Upper lobe of left lung (tissue), 6 donors: ENCODE results near the gene LEMD1. TPM values are rescaled to one million over a fixed set of nuclear protein-coding genes. Genes with fewer than 3 reads are reported as not detected.

Experiments
- ATAC-seq, 2 donors: fragments of 200-7000 bp; cut with Tn5 transposase; one replicate each; pipeline ENCODE4 v1.9.1; 2022; ENCODE audit warnings: mild to moderate bottlenecking in 2 of 2, moderate library complexity in 2 of 2; ENCODE audit not compliant: low FRiP score in 2 of 2
- DNase-seq, 2 donors: peaks; one replicate each; pipeline ENCODE4 v3.0.0-alpha.2; 2019 to 2020
- H3K27ac ChIP-seq, 4 donors: fragments of 200-600 bp; sonication (generic); one replicate each; pipeline ENCODE4 v1.5.1; 2016 to 2019
- H3K27me3 ChIP-seq, 4 donors: fragments of 200-600 bp; sonication (generic); one replicate each; pipeline ENCODE4 v1.5.1; 2017 to 2019
- H3K36me3 ChIP-seq, 4 donors: fragments of 200-600 bp; sonication (generic); one replicate each; pipeline ENCODE4 v1.5.1; 2016 to 2019
- H3K4me1 ChIP-seq, 4 donors: fragments of 200-600 bp; sonication (generic); one replicate each; pipeline ENCODE4 v1.5.1; 2018 to 2019
- H3K4me3 ChIP-seq, 4 donors: fragments of 200-600 bp; sonication (generic); one replicate each; pipeline ENCODE4 v1.5.1; 2017 to 2019; ENCODE audit warnings: mild to moderate bottlenecking in 2 of 4, moderate library complexity in 1 of 4
- H3K9me3 ChIP-seq, 4 donors: fragments of 200-600 bp; sonication (generic); one replicate each; pipeline ENCODE4 v1.5.1; 2018 to 2019
- EP300 ChIP-seq, 4 donors: sonication (generic); formaldehyde crosslinking; IDR thresholded peaks; one replicate each; pipeline ENCODE4 v1.5.1; 2017; ENCODE audit warnings: antibody characterized with exemption in 4 of 4, control low read depth in 2 of 4
- POLR2A ChIP-seq, 4 donors: fragments of 450-650 bp; IDR thresholded peaks; one replicate each; pipeline ENCODE4 v1.5.1; 2016 to 2017; ENCODE audit warnings: antibody characterized with exemption in 4 of 4, mild to moderate bottlenecking in 2 of 4
- POLR2AphosphoS5 ChIP-seq, 2 donors: sonication (generic); formaldehyde crosslinking; IDR thresholded peaks; one replicate each; pipeline ENCODE4 v1.5.1; 2017; ENCODE audit warnings: antibody characterized with exemption in 2 of 2
- WGBS, 2 donors: methylation state at CpG; one replicate each; pipeline ENCODE4 v1.1.5; 2017 to 2018; 5-methylcytosine and 5-hydroxymethylcytosine counted together
- total RNA-seq, 6 donors: library from RNA; depleted of rRNA in 4 of 6; stranded (reverse); fragments of >200 nt in 4 of 6; gene quantifications; one replicate each; pipeline versions ENCODE4 v1.1.0 to v1.2.1, GENCODE V29; 2016 to 2021
- TF ChIP-seq, protein P1 (sequence below), 6 experiments: fragments of 450-650 bp in 4 of 6; fragments of 200-600 bp in 2 of 6; sonication (generic) in 2 of 6; IDR thresholded peaks; one replicate each; pipeline ENCODE4 v1.5.1; 2016 to 2019; ENCODE audit warnings: antibody characterized with exemption in 6 of 6
- donor health status: DM: no; HTN: no; CAD: no; lungs with moderate emphysema.
- donor health status: DM: no; HTN: yes; CAD: no; lungs with severe emphysema.

LEMD1 gene
- total RNA-seq, 6 donors from 2014 or later: 1.1 to 14.7 (median 1.7) TPM; not detected in 2

- Histone ChIP-seq H3K9me3 (no peaks in the 10 kb centered on the region), H3K4me1 (peaks cover 16 to 30% (median 22%) of the 10 kb centered on the region in 4 donors), H3K36me3 (no peaks in the 10 kb centered on the region), H3K4me3 (no peak overlapping the region), H3K27ac (no peak overlapping the region), H3K27me3 (peaks cover 0 to 35% (median 20%) of the 10 kb centered on the region in 4 donors)
- 49 to 58% methylated on average over 6 of the region's 6 CpGs for WGBS, 2 donors
- peak in 1 of 2 donors; percentile 38 for ATAC-seq
- TF ChIP-seq EP300 (IDR thresholded peaks at IDR 0.05) (no peak), POLR2A (IDR thresholded peaks at IDR 0.05) (no peak), POLR2AphosphoS5 (IDR thresholded peaks at IDR 0.05) (no peak)
- TF ChIP-seq, protein P1, sequence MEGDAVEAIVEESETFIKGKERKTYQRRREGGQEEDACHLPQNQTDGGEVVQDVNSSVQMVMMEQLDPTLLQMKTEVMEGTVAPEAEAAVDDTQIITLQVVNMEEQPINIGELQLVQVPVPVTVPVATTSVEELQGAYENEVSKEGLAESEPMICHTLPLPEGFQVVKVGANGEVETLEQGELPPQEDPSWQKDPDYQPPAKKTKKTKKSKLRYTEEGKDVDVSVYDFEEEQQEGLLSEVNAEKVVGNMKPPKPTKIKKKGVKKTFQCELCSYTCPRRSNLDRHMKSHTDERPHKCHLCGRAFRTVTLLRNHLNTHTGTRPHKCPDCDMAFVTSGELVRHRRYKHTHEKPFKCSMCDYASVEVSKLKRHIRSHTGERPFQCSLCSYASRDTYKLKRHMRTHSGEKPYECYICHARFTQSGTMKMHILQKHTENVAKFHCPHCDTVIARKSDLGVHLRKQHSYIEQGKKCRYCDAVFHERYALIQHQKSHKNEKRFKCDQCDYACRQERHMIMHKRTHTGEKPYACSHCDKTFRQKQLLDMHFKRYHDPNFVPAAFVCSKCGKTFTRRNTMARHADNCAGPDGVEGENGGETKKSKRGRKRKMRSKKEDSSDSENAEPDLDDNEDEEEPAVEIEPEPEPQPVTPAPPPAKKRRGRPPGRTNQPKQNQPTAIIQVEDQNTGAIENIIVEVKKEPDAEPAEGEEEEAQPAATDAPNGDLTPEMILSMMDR (IDR thresholded peaks at IDR 0.05): no peak
- DNase-seq: no peak
Measured at GRCh38 chr1:205458777-205459566, 37.1 kb upstream of the LEMD1 start.

DNA sequence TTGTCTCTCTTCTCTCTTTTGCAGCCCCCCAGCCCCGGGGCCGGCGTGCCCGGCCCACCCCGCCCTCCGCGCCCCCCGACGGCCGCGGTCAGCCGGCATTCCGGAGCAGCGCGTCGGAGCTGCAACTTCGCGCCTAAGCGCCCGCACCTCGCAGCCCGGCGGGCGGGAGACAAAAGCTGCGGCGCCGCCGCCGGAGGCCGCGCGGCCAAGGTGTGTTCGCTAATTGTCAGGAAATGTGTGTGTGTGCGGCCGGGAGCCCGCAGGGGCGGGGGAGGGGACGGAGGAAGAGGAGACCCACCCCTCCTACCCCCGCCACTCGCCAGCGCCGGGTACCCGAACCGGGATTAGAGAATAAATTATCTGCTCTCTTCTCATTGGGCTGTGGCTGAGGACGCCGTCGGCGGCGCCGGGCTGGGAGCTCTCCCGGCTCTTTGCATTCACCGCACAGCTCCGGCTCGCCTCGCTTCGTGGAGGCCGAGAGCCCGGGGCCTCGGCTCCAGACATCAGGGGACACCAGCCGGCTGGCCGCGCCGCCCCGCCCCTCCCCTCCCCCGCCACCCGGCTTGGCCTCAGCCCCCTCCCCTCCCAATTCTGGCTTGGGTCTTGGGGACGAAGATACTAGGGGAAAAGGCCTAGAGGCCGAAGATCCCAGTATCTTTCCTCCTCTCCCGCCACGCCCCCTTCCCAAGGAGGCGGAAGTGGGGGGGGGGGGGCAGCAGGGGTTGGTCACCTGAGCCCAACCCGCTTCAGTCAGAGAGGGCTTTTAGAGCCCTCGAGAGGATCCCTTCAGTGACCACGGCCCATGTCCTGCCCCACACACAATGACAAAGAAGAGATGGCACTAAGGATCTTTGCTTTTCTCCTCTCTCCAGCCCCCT is 35.3 kb upstream of the LEMD1 start:
- Histone ChIP-seq H3K9me3 (no peaks in the 10 kb centered on the region), H3K27ac (no peak overlapping the region), H3K36me3 (no peaks in the 10 kb centered on the region), H3K27me3 (peaks cover 0 to 39% (median 22%) of the 10 kb centered on the region in 4 donors), H3K4me3 (peak overlapping the region in 3 of 4 donors; percentile 11 to 36 (median 21)), H3K4me1 (peaks cover 16 to 30% (median 22%) of the 10 kb centered on the region in 4 donors)
- WGBS, 2 donors: 2% methylated on average over 39 of the region's 74 CpGs; no CpG with 5 or more reads in 1 of the 2 donors
- DNase-seq (peak in 1 of 2 donors; percentile 86), ATAC-seq (no peak)
- no peak for TF ChIP-seq POLR2A (IDR thresholded peaks at IDR 0.05)
- no peak for TF ChIP-seq POLR2AphosphoS5 (IDR thresholded peaks at IDR 0.05)
- TF ChIP-seq, protein P1 (IDR thresholded peaks at IDR 0.05): no peak
- TF ChIP-seq EP300 (IDR thresholded peaks at IDR 0.05): no peak

GRCh38 chr1:205456383-205456867 is 34.6 kb upstream of the LEMD1 start:
- ATAC-seq (no peak), DNase-seq (peak in 1 of 2 donors; percentile 83)
- Histone ChIP-seq H3K27me3 (peaks cover 0 to 41% (median 22%) of the 10 kb centered on the region in 4 donors), H3K9me3 (no peaks in the 10 kb centered on the region), H3K4me3 (peak overlapping the region in 3 of 4 donors; percentile 11 to 36 (median 21)), H3K27ac (no peak overlapping the region), H3K36me3 (no peaks in the 10 kb centered on the region), H3K4me1 (peaks cover 16 to 30% (median 22%) of the 10 kb centered on the region in 4 donors)
- WGBS, 2 donors: 0 to 2% methylated on average over 8 to 15 of the region's 47 CpGs
- TF ChIP-seq EP300 (IDR thresholded peaks at IDR 0.05) (no peak), POLR2A (IDR thresholded peaks at IDR 0.05) (no peak), POLR2AphosphoS5 (IDR thresholded peaks at IDR 0.05) (no peak)
- TF ChIP-seq, protein P1 (IDR thresholded peaks at IDR 0.05): no peak

GRCh38 chr1:205455581-205456382 is 33.9 kb upstream of the LEMD1 start, which contains the start of gene BLACAT1:
BLACAT1 (minus strand) TSS chr1:205456045.
- no peaks in the 10 kb centered on the region for H3K9me3 ChIP-seq
- peaks cover 0 to 41% (median 22%) of the 10 kb centered on the region in 4 donors for H3K27me3 ChIP-seq
- peaks cover 16 to 30% (median 22%) of the 10 kb centered on the region in 4 donors for H3K4me1 ChIP-seq
- H3K36me3 ChIP-seq: no peaks in the 10 kb centered on the region
- ATAC-seq (no peak), DNase-seq (peak in 1 of 2 donors; percentile 51)
- WGBS, 2 donors: 4 to 5% methylated on average over 44 to 47 of the region's 53 CpGs
- H3K4me3 ChIP-seq: peak within 1 kb of the TSS in 3 of 4 donors; percentile 11 to 36 (median 21)
- H3K27ac ChIP-seq: no peak within 1 kb of the TSS
- TF ChIP-seq POLR2AphosphoS5 (IDR thresholded peaks at IDR 0.05): no peak
- TF ChIP-seq EP300 (IDR thresholded peaks at IDR 0.05): no peak
- no peak for TF ChIP-seq POLR2A (IDR thresholded peaks at IDR 0.05)
- TF ChIP-seq, protein P1 (IDR thresholded peaks at IDR 0.05): no peak
